ENCODE data around the gene IFI27.

The IFI27 gene

GRCh38 chr14:94125659-94126418 lies 15.3 kb downstream of the IFI27 start:
- DNase-seq (ENCODE audit: low spot score) = no peak

- no peak for DNase-seq (ENCODE audit: low spot score)
Observed at GRCh38 chr14:94126419-94126677, 15.8 kb downstream of the IFI27 start.

GRCh38 chr14:94126800-94127199 lies 16.3 kb downstream of the IFI27 start:
- no peak for DNase-seq (ENCODE audit: low spot score)

- DNase-seq (ENCODE audit: low spot score) = no peak
Observed at GRCh38 chr14:94127330-94127729, 16.8 kb downstream of the IFI27 start.

GRCh38 chr14:94128216-94128839 lies 17.8 kb downstream of the IFI27 start:
- no peak for DNase-seq (ENCODE audit: low spot score)

- peak; percentile 88 for DNase-seq (ENCODE audit: low spot score)
Observed at GRCh38 chr14:94129111-94129757, 18.7 kb downstream of the IFI27 start, which contains the start of gene IFI27L2. Gene IFI27L2, minus strand, starts transcription at chr14:94129604. Its CDS starts 40 bp downstream, at chr14:94129564.

GRCh38 chr14:94129758-94130414 lies 19.4 kb downstream of the IFI27 start:
- DNase-seq (ENCODE audit: low spot score) = peak; percentile 76

- peak; percentile 78 for DNase-seq (ENCODE audit: low spot score)
Observed at GRCh38 chr14:94132285-94132887, 21.9 kb downstream of the IFI27 start.

- no peak for DNase-seq (ENCODE audit: low spot score)
Observed at GRCh38 chr14:94135476-94135875, 24.9 kb downstream of the IFI27 start.

GRCh38 chr14:94136575-94137331 lies 26.2 kb downstream of the IFI27 start:
- peak; percentile 84 for DNase-seq (ENCODE audit: low spot score)

GRCh38 chr14:94138251-94138650 lies 27.7 kb downstream of the IFI27 start:
- DNase-seq (ENCODE audit: low spot score) = peak; percentile 38

- no peak for DNase-seq (ENCODE audit: low spot score)
Observed at GRCh38 chr14:94139006-94139405, 28.5 kb downstream of the IFI27 start.

GRCh38 chr14:94139421-94139820 lies 28.9 kb downstream of the IFI27 start:
- DNase-seq (ENCODE audit: low spot score) = no peak

GRCh38 chr14:94142247-94142646 lies 31.7 kb downstream of the IFI27 start:
- no peak for DNase-seq (ENCODE audit: low spot score)

- no peak for DNase-seq (ENCODE audit: low spot score)
Observed at GRCh38 chr14:94142836-94143235, 32.3 kb downstream of the IFI27 start.

GRCh38 chr14:94143239-94143638 lies 32.7 kb downstream of the IFI27 start:
- peak; percentile 56 for DNase-seq (ENCODE audit: low spot score)

- DNase-seq (ENCODE audit: low spot score) = no peak
Observed at GRCh38 chr14:94143711-94144110, 33.2 kb downstream of the IFI27 start.

GRCh38 chr14:94144765-94145164 lies 34.2 kb downstream of the IFI27 start:
- DNase-seq (ENCODE audit: low spot score) = peak; percentile 42

- peak; percentile 33 for DNase-seq (ENCODE audit: low spot score)
Observed at GRCh38 chr14:94145902-94146527, 35.5 kb downstream of the IFI27 start.

- DNase-seq (ENCODE audit: low spot score) = no peak
Observed at GRCh38 chr14:94152676-94153075, 42.1 kb downstream of the IFI27 start.

GRCh38 chr14:94153750-94154342 lies 43.3 kb downstream of the IFI27 start:
- no peak for DNase-seq (ENCODE audit: low spot score)

All from SW480 (cell line).